HG03460 (cell line): ENCODE data around the gene IFNAR1.
"Not testable (repeated sequence)": the region's sequence is repeated elsewhere in the genome, so short reads cannot be mapped to it uniquely, and the experiment has no call there.

Experiments used
- ATAC-seq: cut with Tn5 transposase; IDR thresholded peaks from one replicate; pipeline ENCODE4 v1.9.1; 2021; ENCODE audit not compliant: unreplicated experiment

IFNAR1 gene

GRCh38 chr21:33339918-33340317 is 15.1 kb downstream of the IFNAR1 start:
- no peak for ATAC-seq

GRCh38 chr21:33345751-33346238 is 21.0 kb downstream of the IFNAR1 start:
- no peak for ATAC-seq

GRCh38 chr21:33348706-33349105 is 23.9 kb downstream of the IFNAR1 start:
- no peak for ATAC-seq

GRCh38 chr21:33350676-33351075 is 25.9 kb downstream of the IFNAR1 start:
- ATAC-seq, result no peak

- ATAC-seq, result no peak
Observed at GRCh38 chr21:33355355-33355754, 30.6 kb downstream of the IFNAR1 start.

- ATAC-seq, result no peak
Observed at GRCh38 chr21:33355996-33356395, 31.2 kb downstream of the IFNAR1 start.

GRCh38 chr21:33357177-33357576 is 32.4 kb downstream of the IFNAR1 start:
- ATAC-seq, result no peak

GRCh38 chr21:33359446-33359845 is 34.7 kb downstream of the IFNAR1 start:
- ATAC-seq, result no peak

- ATAC-seq, result no peak
Observed at GRCh38 chr21:33360281-33360680, 35.5 kb downstream of the IFNAR1 start.

- ATAC-seq, result peak; percentile 84
Observed at GRCh38 chr21:33360881-33361602, 36.3 kb downstream of the IFNAR1 start.

GRCh38 chr21:33362044-33362555 is 37.3 kb downstream of the IFNAR1 start:
- ATAC-seq, result peak; percentile 39

GRCh38 chr21:33363911-33364609 is 39.3 kb downstream of the IFNAR1 start:
- ATAC-seq, result not testable (repeated sequence)

GRCh38 chr21:33364830-33365229 is 40.1 kb downstream of the IFNAR1 start:
- no peak for ATAC-seq

GRCh38 chr21:33367309-33367973 is 42.7 kb downstream of the IFNAR1 start:
- ATAC-seq, result no peak

GRCh38 chr21:33368124-33368523 is 43.4 kb downstream of the IFNAR1 start:
- no peak for ATAC-seq

GRCh38 chr21:33368576-33368975 is 43.8 kb downstream of the IFNAR1 start:
- no peak for ATAC-seq

GRCh38 chr21:33369586-33369985 is 44.8 kb downstream of the IFNAR1 start:
- no peak for ATAC-seq

- no peak for ATAC-seq
Observed at GRCh38 chr21:33370305-33370704, 45.5 kb downstream of the IFNAR1 start.

GRCh38 chr21:33371366-33371765 is 46.6 kb downstream of the IFNAR1 start:
- no peak for ATAC-seq

- no peak for ATAC-seq
Observed at GRCh38 chr21:33372582-33372981, 47.8 kb downstream of the IFNAR1 start.

GRCh38 chr21:33373451-33373850 is 48.7 kb downstream of the IFNAR1 start:
- no peak for ATAC-seq

- no peak for ATAC-seq
Observed at GRCh38 chr21:33374080-33374449, 49.3 kb downstream of the IFNAR1 start.
